ENCODE measurements around the gene WNK3. TPM values are rescaled to one million over a fixed set of nuclear protein-coding genes. Genes with fewer than 3 reads are reported as not detected.

The WNK3 gene
- total and polyA plus RNA-seq, 7 donors, result 0.01 to 0.34 (median 0.15) TPM

DNA sequence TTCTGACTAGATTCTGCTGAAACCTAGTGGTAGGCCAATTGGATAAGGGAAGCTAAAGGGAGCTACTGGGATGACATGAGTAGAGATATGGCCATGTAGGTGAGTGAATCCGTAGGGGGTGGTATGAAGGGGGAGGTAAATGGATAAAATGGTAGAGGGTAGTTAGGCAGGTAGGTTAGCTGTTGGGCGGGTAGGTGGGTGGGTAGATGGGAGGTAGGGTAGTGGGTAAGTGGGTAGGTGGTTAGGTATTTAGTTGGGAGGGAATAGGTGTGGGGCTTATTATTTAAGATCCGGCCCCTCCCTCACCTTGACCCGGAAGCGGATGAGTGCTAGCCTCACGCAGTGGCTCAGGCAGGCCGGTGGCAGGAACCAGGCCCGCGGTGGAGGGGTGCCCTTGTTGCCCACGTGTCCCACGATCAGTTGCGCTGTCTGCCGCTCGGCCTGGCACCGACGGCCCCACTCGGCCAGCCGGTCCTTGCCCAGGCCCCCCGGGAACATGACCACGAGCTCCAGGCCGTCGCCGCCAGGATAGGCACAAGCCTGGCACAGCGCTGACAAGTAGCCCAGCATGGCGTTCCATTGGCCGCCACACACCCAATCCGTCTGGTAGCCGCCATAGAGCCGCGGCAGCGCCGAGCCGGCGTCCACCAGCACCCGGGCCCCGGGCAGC is 175.5 kb downstream of the WNK3 start:
- H3K4me3 ChIP-seq, result peak overlapping the region; percentile 82
- peak overlapping the region; percentile 89 for H3K27ac ChIP-seq
- WGBS, 3 donors, result 1 to 37% (median 1%) methylated on average over 14 to 36 of the region's 36 CpGs
- intact Hi-C loops (cut with DNase I), result loop anchor here in 1 of 2 donors (5.0 kb wide), 1 partner anchor 140 kb away; the partner anchor contains the start of gene PHF8
- TF ChIP-seq, protein P1, sequence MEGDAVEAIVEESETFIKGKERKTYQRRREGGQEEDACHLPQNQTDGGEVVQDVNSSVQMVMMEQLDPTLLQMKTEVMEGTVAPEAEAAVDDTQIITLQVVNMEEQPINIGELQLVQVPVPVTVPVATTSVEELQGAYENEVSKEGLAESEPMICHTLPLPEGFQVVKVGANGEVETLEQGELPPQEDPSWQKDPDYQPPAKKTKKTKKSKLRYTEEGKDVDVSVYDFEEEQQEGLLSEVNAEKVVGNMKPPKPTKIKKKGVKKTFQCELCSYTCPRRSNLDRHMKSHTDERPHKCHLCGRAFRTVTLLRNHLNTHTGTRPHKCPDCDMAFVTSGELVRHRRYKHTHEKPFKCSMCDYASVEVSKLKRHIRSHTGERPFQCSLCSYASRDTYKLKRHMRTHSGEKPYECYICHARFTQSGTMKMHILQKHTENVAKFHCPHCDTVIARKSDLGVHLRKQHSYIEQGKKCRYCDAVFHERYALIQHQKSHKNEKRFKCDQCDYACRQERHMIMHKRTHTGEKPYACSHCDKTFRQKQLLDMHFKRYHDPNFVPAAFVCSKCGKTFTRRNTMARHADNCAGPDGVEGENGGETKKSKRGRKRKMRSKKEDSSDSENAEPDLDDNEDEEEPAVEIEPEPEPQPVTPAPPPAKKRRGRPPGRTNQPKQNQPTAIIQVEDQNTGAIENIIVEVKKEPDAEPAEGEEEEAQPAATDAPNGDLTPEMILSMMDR (IDR thresholded peaks at IDR 0.05), result no peak
- peaks cover 15% of the 10 kb centered on the region for H3K4me1 ChIP-seq
- no peaks in the 10 kb centered on the region for H3K9me3 ChIP-seq
- ATAC-seq (peak; percentile 87 to 90 (median 88)), DNase-seq (peak; percentile 64 to 83)
- H3K36me3 ChIP-seq (ENCODE audit: insufficient read depth in 1 of 2, low read depth in 1 of 2), result no peaks in the 10 kb centered on the region
- H3K27me3 ChIP-seq (ENCODE audit: insufficient read depth in 3 of 3, low read length in 2 of 3), result peaks cover 0 to 7% (median 0%) of the 10 kb centered on the region in 3 donors

DNA sequence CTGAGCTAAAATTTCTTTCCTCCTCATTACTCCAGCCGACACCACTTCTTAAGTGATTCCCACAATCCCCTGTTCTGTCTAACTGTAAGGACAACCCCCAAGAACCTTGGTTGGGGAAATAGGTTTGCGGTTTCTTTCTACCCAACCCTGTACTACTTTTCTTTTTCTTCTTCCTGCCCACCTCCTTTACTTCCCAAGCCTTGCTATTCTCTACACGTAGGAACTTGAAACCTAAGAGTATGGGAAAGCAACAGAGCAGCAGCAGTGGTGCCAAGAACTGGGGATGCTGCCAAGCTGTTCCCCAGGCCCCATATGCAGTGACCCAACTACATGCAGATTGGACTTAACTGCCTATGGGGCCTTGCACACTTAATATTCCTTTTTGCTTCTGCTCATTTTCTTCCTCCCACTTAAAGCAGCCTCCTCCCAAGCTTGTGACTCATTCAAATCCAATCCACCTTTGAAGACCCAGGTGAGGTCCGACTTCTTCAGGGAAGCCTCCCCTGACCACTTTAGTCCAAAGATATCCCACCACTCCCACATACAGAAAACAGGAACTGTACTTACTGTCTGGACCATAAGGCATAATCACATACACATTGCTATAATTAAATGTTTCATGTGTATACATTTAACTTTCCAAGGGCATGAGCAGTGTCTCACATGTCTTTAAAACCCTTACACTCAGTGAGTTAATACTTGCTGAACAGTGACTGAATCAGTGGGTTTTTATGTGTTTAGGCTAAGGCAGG is 176.5 kb downstream of the WNK3 start:
- TF ChIP-seq, protein P1 (IDR thresholded peaks at IDR 0.05), result no peak
- Histone ChIP-seq H3K4me3 (peak overlapping the region; percentile 82), H3K4me1 (peaks cover 15% of the 10 kb centered on the region), H3K36me3 (ENCODE audit: insufficient read depth in 1 of 2, low read depth in 1 of 2) (no peaks in the 10 kb centered on the region), H3K9me3 (no peaks in the 10 kb centered on the region), H3K27me3 (ENCODE audit: insufficient read depth in 3 of 3, low read length in 2 of 3) (peaks cover 0 to 7% (median 0%) of the 10 kb centered on the region in 3 donors), H3K27ac (peak overlapping the region; percentile 89)
- ATAC-seq (no peak), DNase-seq (no peak)
- WGBS, 3 donors, result 30 to 45% (median 36%) methylated on average over 4 of the region's 4 CpGs
- intact Hi-C loops (cut with DNase I), result loop anchor here in 1 of 2 donors (5.0 kb wide), 1 partner anchor 139 kb away; the partner anchor contains the start of gene PHF8

DNA sequence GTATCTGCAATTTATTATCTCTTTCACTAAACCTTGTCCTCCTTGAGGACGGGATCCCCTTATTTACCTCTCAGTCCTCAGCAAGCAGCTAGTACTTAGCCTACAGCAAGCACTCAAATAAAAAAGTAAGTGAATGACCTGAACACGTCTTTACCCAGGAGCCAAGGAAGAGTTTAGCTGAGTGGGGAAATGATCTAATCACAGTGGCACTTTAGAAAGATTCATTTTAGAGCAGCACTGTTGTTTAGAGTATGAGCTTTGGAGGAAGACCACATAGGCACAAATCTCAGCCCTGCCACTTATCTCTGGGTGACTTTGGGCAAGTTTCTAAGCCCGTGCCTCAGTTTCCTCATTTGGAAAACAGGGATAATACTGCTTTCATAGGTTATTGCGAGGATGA is 177.4 kb downstream of the WNK3 start:
- H3K9me3 ChIP-seq, result no peaks in the 10 kb centered on the region
- H3K4me3 ChIP-seq, result peak overlapping the region; percentile 82
- peaks cover 0 to 7% (median 0%) of the 10 kb centered on the region in 3 donors for H3K27me3 ChIP-seq (ENCODE audit: insufficient read depth in 3 of 3, low read length in 2 of 3)
- H3K27ac ChIP-seq, result no peak overlapping the region
- H3K36me3 ChIP-seq (ENCODE audit: insufficient read depth in 1 of 2, low read depth in 1 of 2), result no peaks in the 10 kb centered on the region
- intact Hi-C loops (cut with DNase I), result loop anchor here in 1 of 2 donors (5.0 kb wide), 1 partner anchor 138 kb away; the partner anchor contains the start of gene PHF8
- DNase-seq (no peak), ATAC-seq (no peak)
- 59 to 62% (median 61%) methylated on average over 4 of the region's 4 CpGs for WGBS, 3 donors
- TF ChIP-seq, protein P1 (IDR thresholded peaks at IDR 0.05), result no peak
- peaks cover 15% of the 10 kb centered on the region for H3K4me1 ChIP-seq

DNA sequence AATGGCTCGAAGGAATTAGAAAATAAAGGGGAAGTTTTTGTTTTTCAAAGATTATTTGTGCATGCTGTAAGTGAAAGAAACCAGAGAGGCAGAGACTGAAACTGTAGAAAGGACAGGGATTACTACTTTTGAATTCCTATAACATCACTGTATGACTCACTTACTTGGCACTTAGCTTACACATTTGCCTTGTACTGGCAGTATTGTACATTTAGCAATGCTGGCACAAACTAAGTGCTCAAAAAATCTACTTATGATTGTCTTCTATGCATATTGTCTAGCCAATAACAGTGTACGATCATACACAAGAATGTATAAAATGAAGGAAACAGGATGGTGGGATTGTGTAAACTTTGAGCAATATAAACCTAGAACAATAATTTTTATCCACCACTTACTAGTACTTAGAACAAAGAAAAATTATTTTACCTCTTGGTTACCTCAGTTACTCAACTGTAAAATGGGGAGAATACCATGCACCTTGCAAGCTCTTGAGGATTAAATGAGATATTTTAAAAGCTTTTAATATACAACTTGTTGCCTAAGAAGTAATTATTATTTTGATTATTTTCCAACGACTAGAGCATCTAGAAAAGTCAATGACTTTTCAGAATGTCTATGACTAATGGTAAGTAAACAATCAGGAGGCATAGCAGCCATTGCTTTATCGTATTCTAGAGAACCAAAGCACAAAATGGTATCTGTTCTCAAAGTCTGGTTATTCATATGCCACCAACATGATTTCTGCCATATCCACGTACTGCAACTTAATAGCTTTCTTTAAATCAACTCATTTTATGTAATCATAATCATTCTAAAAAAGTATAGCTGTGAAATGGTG is 179.5 kb downstream of the WNK3 start:
- H3K27me3 ChIP-seq (ENCODE audit: insufficient read depth in 3 of 3, low read length in 2 of 3), result peaks cover 0 to 3% (median 0%) of the 10 kb centered on the region in 3 donors
- H3K4me3 ChIP-seq, result no peak overlapping the region
- H3K36me3 ChIP-seq (ENCODE audit: insufficient read depth in 1 of 2, low read depth in 1 of 2), result peaks cover 0 to 4% of the 10 kb centered on the region in 2 donors
- TF ChIP-seq, protein P1 (IDR thresholded peaks at IDR 0.05), result no peak
- no peak for ATAC-seq
- 57 to 75% (median 73%) methylated on average over 5 of the region's 5 CpGs for WGBS, 3 donors
- no peak overlapping the region for H3K27ac ChIP-seq
- intact Hi-C loops (cut with DNase I), result no loop called here
- peaks cover 15% of the 10 kb centered on the region for H3K4me1 ChIP-seq
- no peak for DNase-seq
- H3K9me3 ChIP-seq, result no peaks in the 10 kb centered on the region

Measured in psoas muscle (tissue), 8 donors.